HG03558 (cell line): ENCODE results near the gene SLC37A1.
A peak's percentile ranks its signal among the peaks of the same experiment; 100 is the strongest.

Source experiments
- ATAC-seq: cut with Tn5 transposase; IDR thresholded peaks from one replicate; pipeline ENCODE4 v1.9.1; 2021; ENCODE audit warnings: moderate number of reproducible peaks; ENCODE audit not compliant: unreplicated experiment; ENCODE audit errors: extremely low read depth

SLC37A1 gene

GRCh38 chr21:42499444-42500112, 14.1 kb upstream of the SLC37A1 start:
- no peak for ATAC-seq

DNA sequence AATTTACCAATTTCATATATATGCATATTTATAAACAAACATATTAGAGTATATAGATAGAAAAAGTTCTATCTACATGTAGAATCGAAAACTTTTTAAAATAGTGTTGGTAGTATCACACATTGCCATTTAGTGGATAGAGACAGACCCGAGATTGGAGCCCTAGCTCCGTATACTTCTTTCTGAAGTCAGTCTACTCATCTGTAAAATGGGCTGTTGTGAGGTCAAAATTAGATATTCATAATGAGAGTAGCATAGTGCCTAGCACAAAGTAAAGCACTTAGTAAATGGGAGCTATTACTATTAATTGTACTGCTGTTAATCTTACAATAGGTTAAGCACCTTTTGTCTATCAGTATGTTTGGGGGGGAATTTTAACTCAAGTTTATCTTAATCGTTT, 13.4 kb upstream of the SLC37A1 start:
- ATAC-seq, result no peak

- no peak for ATAC-seq
These were observed 12.9 kb upstream of the SLC37A1 start for GRCh38 chr21:42500736-42501135.

- ATAC-seq, result no peak
These were observed 9.9 kb upstream of the SLC37A1 start for GRCh38 chr21:42503711-42504110.

GRCh38 chr21:42505090-42505726, 8.4 kb upstream of the SLC37A1 start:
- ATAC-seq, result peak; percentile 64

- ATAC-seq, result no peak
These were observed 6.2 kb upstream of the SLC37A1 start for GRCh38 chr21:42507418-42507817.

GRCh38 chr21:42508371-42508770, 5.3 kb upstream of the SLC37A1 start:
- ATAC-seq, result no peak

- ATAC-seq, result no peak
These were observed 4.4 kb upstream of the SLC37A1 start for GRCh38 chr21:42509244-42509643.

- ATAC-seq, result no peak
These were observed 1.2 kb upstream of the SLC37A1 start for GRCh38 chr21:42512346-42513034.

DNA sequence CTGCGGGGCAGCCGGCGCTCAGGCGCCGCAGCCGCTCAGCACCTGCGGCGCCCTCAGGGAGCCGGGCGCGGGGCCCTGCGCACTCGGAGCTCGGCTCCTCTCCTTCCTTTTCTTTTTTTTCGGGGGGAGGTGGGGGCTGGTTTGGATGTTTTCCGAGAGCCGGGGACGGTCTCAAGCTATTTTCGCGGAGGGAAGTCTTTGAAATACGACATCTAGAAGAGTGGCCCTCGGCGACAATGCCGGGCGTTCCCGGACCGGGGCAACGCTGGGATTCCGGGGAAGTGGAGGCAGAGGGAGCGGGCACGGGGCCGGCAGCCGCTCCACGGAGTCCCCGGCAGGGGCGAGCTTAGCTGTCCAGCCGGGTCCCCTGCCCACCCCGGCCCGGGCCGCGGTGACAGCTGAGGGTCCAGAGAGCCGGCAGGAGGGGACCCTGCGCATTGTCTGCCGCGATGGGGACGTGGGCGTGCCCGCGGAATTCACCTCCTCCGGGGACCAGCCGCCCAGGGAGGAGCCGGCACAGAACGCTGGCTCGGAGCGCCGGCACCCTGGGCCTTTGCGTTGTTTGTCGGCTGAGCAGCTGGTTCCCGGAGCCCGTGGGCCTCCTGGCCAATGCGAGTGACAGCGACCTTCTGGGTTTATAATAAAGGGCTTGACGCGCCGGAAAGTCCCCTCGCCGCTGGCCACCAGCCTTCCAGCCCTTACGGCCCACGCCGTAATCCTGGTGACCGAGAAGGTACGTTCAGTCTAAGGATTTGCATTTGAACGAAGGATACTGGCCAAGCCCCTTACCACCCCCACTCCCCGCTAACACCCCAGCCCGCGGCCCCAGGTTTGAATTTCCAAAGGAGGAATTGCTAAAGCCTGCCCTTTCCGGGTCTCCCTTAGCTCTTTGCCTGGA, 582 bp downstream of the SLC37A1 start:
- no peak for ATAC-seq

DNA sequence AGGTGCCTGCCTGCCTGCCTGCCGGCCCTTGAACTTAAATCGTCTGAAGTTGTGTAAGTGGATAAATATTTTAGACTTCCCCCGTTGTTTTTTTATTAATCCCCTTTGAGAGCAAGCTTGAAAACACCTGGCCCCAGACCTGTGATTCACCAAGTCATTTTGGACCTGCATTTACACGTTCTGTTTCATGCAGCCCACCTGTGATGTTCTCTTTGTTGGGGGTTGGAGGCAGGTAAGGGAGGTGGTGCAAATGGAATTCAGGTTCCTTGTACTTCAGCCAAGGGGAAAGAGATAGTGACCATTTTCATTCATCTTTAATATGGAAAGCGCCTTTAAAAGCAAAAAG, 1.2 kb downstream of the SLC37A1 start:
- no peak for ATAC-seq

- no peak for ATAC-seq
These were observed 2.3 kb downstream of the SLC37A1 start for GRCh38 chr21:42515708-42516502.

DNA sequence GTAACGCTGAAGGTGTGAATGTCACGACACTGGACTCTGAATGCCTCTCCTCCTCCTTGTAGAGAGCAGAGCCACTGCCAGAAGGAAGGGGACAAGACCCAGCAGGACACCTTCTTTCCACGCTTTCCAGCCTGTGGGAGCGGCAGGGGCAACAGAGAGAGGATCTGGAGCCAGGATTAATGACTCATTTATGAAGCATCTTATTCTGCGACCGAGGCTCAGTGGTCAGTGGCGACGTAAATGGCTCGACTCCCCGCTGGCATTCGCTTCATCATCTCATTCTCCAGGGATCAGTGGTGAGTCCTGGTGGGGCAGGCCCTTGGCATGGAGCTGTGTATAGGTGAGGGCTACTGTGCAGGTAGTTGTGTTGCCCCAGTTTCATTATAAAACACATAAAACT, 4.6 kb downstream of the SLC37A1 start:
- no peak for ATAC-seq

GRCh38 chr21:42518626-42519025, 5.0 kb downstream of the SLC37A1 start:
- no peak for ATAC-seq

DNA sequence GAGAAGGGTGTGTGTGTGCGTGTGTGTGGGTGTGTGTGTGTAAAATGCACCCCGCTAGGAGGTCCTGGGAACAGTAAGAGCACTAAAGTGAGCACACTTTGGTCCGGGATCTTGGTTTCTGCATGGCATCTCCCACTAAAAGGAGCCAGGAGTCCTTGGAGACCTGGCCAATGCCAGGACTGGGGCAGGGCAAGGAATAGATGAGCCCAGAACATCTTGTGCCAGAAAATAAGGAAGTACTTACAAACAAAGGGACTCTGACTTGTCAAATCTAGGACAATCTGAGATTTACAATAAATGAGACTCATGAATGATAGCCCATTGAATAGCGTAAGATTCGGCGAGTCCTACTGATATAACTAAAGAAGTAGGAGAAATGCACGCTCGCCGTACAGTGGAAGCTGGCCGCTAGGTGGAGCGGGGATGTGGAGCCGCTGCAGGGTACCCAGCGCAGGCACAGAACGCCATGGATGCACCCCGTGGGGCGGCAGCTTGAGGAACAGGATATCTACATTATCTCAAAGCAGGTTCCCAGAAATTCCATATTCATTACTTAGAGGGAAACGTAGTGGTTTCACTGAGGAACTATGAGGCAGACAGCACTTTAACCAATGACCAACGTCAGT, 7.1 kb downstream of the SLC37A1 start:
- ATAC-seq, result no peak

DNA sequence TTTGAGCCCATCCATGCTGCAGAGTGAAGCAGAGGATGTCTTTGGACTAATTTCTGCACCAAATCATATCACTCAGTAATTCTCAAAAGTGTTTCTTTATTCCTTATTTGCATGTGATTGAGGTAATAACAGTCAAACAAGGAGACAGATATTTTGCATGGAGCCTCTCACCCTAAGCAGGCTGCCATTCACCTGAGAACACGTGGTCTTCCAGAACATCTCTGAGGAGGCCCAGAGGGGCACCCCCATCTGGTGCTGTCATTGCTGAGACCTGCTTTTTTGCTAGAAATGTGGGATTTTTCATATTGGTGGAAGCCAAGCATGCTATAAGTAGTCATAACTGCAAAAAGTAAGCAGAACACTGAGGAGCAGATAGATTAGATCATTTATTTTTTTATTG, 7.7 kb downstream of the SLC37A1 start:
- no peak for ATAC-seq

- ATAC-seq, result no peak
These were observed 8.2 kb downstream of the SLC37A1 start for GRCh38 chr21:42521805-42522204.

DNA sequence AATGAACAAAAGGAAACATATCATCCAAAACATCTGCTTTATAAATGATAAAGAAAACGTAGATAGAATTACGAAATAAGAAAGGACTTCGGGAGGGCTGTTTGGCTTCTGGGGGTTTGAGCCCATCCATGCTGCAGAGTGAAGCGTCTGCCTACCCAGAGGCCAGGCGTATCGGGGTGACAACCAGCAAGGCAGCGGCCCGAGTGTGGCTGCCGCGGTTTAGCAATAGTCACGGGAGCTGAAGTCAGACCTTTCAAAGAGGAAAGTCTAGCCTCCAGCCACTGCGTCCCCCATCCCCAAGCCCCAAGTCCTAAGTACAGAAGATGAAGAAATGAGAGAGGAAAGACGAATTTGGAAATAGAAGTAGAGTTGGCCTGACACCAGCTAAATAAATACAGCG, 8.6 kb downstream of the SLC37A1 start:
- ATAC-seq, result no peak

DNA sequence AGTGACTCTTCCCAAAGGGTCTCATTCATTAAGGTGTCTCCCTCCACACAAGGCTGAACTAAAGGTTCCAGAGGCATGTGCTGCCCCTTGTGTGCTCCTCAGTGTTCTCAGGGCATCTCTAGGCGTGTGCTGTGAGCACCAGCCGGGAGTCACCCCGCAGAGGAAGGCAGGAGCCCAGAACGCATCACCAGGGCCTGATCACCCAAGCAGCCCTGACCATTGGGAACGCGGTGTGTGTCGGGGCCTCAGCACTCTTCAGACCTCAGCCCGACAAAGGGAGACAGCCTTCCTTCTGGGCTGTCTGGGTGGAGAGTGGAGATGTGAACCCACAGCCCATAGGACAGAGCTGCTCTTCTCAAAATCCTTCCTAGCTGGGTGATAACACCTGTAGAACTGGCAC, 9.1 kb downstream of the SLC37A1 start:
- ATAC-seq, result no peak

- no peak for ATAC-seq
These were observed 9.6 kb downstream of the SLC37A1 start for GRCh38 chr21:42523211-42523610.
